Ovary (tissue), 3 donors: ENCODE results near the gene LGR4.

Experiments
- CTCF ChIP-seq, 3 donors: fragments of 450-650 bp in 2 of 3; fragments of 200-600 bp in 1 of 3; IDR thresholded peaks; one replicate each; pipeline versions ENCODE4 v1.5.1 to v1.8.0; 2016 to 2022; ENCODE audit warnings: antibody characterized with exemption in 3 of 3, mild to moderate bottlenecking in 1 of 3
- EP300 ChIP-seq: sonication (generic); formaldehyde crosslinking; IDR thresholded peaks from one replicate; pipeline ENCODE4 v1.6.1; 2017; ENCODE audit warnings: antibody characterized with exemption
- donor health status: DM: no; HTN: no; CAD: no.

GRCh38 chr11:27410272-27410671, 62.3 kb downstream of the LGR4 start:
- TF ChIP-seq CTCF (IDR thresholded peaks at IDR 0.05): no peak
- no peak for TF ChIP-seq EP300
